GM10266 (cell line): ENCODE data around the gene HOXA9.

ENCODE experiments used
- DNase-seq: peaks from one replicate; pipeline ENCODE4 v3.0.0; 2012; ENCODE audit errors: extremely low spot score
- TF ChIP-seq, protein P1 (sequence below): IDR thresholded peaks from 2 replicates; pipeline ENCODE4 v1.5.1; 2012; ENCODE audit warnings: mild to moderate bottlenecking, low read depth; ENCODE audit not compliant: control insufficient read depth, insufficient read depth; ENCODE audit errors: missing control alignments

The HOXA9 gene

DNA sequence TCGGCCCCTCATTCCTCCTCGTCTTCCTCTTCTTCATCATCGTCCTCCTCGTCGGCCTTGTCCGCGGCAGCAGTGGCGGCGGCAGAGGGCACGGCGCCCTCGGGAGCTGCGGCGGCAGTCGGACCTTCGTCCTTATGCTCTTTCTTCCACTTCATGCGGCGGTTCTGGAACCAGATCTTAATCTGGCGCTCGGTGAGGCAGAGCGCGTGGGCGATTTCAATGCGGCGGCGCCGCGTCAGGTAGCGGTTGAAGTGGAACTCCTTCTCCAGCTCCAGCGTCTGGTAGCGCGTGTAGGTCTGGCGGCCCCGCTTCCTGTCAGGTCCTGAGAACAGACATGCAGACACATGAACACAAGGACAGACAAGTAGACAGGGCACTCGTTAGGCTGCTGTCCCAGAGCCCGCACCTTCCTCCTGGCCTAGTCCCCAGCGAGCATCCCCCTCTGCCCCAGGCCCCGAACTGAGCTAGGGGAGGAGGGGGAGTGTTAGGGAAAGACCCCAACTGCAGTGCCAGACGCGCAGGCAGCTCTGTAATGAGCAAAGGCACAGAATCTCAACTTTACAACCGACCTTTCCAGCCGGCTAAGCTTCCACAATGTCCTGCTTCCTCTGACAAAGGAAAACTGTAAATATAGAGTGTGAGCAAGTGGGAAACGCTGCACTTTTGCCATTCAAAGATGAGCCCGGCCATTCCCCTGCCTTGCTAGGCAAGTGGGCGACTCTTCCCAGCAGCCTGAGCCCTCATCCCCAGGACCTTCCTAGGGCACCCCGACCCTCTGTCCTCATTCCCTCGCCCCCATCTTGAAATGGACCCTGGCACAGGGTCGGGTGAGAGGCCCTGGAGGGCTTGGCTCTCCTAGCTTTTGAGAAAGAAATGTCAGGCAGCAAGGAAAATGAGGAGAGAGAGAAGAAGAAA is 10.2 kb downstream of the HOXA9 start:
- TF ChIP-seq, protein P1, sequence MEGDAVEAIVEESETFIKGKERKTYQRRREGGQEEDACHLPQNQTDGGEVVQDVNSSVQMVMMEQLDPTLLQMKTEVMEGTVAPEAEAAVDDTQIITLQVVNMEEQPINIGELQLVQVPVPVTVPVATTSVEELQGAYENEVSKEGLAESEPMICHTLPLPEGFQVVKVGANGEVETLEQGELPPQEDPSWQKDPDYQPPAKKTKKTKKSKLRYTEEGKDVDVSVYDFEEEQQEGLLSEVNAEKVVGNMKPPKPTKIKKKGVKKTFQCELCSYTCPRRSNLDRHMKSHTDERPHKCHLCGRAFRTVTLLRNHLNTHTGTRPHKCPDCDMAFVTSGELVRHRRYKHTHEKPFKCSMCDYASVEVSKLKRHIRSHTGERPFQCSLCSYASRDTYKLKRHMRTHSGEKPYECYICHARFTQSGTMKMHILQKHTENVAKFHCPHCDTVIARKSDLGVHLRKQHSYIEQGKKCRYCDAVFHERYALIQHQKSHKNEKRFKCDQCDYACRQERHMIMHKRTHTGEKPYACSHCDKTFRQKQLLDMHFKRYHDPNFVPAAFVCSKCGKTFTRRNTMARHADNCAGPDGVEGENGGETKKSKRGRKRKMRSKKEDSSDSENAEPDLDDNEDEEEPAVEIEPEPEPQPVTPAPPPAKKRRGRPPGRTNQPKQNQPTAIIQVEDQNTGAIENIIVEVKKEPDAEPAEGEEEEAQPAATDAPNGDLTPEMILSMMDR: no peak
- no peak for DNase-seq

DNA sequence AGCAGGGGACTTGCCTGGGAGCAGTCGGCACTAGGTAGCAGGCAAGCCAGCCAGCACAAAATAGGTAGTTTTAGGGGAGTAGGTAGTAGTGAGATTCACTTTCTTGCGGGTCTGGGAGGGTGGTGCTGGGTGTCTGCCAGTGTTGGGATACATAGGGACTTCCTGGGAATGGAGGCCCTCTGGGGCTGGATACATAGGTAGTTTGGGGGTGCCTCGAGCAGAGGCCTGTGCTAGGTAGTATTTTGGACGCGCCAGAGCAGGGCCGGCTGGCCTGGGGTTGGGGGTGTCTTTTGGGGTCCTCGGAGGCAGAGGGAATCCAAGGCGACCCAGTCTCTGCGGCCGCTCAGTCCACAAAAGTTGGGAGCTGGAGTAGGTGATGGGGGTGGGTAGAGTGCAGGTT is 11.0 kb downstream of the HOXA9 start:
- TF ChIP-seq, protein P1: no peak
- DNase-seq: no peak

DNA sequence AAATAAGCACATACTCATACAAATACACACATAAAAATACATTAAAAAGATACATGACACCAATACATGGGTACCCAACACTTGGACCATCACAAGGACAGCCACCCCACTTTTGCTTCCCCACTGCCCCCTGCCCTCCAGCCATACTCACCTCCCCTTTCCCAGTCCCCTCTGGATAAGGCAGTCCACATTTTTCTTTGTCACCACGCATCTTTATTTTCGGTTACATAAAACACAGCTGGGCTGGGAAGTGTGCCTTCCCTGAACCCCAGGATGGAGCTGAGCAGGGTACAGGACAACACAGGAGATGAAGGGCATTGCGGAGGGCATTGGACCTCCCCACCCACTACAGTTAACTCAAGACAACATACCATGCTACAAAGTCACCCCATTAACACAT is 11.8 kb downstream of the HOXA9 start:
- DNase-seq: no peak

DNA sequence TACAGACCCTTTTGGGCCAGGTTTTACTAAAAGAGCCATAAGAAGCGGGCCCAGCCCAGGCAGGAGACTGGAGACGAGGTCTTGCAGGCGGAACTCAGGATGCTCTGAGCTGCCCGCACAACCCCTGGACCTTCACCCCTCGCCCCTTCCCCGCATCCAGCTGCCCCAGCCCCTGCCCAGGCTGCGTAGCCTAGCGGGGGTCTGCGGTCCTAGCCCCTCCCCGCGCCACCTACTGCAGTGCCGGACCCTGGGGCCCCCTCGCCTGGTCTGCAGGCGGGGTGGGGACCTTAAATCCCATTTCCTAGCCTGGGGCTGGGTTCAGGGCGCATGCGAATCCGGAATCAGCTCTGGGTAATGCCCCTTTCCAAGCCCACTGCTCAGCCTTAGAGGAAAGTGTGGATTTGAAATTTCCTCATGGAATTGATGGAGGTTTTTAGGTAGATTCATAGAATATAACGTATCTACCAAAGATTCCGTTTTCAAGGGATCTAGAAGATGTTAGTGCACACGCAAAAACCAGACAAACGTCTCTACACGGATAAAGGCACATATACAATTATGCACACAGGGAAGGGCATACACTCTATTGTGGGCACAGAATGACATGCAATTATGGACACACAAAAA is 12.4 kb downstream of the HOXA9 start:
- TF ChIP-seq, protein P1: no peak
- DNase-seq: no peak

More for the DNA sequence above, 11.8 kb downstream of the HOXA9 start:
- TF ChIP-seq, protein P1: no peak

DNA sequence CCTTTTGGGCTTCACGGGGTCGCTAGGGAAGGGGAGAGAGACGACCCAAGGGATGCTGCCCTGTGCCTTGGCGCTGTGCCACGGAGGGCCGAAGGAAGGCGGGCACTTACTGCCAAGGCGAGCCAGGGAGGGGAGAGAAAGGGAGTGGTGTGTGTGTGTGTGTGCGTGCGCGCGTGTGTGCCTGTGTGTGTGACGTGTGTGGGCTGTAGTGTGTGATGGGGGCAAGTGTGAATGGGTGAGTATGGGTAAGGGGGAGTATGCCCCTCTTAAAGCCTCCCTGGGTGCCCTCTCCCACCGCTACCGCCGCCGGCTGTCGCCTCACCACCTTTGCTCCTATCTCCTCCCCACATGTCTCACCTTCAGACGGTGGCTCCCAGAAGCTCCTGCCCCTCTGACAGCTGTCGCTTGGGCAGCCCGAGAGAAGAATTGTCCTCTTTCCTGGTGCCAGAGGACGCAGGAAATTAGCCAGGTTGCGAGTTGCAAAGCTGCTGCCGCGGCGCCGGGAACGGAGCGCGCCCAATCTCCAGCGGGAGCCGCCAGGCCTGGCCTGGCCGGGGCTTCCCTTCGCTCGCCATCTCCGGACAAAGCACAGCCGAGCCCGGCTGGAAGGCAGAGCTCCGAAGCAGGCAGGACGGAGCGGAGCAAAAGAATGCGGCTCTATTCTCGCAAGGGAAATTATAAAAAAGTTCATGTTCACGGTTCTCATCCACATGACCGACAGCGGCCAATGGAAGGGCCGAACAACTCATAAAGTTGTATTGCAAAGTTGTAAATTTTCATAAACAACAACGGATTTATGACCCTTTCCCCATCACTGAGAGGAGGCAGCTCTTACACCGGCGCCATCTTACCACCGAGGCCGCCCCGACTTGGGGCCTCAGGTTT is 13.2 kb downstream of the HOXA9 start, which contains the start of gene HOXA3:
TSS of gene HOXA3 (minus strand) at position 653 of the 885 bp plus-strand sequence. CDS start 41,943 bp downstream, outside the sequence.
- DNase-seq: no peak
- TF ChIP-seq, protein P1: no peak

GRCh38 chr7:27151341-27151930 is 13.9 kb downstream of the HOXA9 start:
- TF ChIP-seq, protein P1: no peak
- DNase-seq: no peak
